ENCODE results near the gene NR6A1.

DNA sequence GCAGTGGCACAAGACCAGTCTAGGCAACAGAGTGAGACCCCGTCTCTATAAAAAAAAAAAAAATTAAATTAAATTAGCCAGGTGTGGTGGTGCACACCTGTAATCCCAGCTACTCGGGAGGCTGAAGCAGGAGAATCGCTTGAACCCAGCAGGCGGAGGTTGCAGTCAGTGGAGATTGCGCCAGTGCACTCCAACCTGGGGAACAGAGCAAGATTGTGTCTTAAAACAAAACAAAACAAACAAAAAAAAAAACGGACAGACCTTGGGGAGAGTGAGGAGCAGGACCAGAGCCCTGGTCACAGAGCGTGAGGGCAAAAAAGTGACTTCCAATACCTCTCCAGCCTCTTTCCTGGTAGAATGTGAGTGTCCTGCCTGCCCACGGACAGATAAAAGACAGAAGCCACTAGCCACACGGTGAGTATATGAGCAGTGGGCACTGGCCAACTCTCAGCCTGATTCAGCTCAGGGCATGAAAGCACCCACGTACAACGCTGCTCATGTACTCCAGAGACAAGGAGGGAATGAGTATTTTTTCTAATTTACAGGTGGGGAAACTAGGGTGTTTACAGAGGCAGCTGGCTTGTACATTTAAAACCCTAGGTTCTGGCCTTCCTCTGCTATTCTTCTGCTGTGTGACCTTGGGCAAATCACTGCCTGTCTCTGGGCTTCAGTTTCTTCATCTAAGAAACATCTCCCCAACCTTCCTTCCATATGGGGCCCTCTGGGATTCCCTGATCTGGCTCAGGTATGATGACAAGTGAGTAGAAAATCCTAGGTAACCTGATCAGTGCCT, 7.7 kb upstream of the NR6A1 start:
- TF ChIP-seq, protein P1, sequence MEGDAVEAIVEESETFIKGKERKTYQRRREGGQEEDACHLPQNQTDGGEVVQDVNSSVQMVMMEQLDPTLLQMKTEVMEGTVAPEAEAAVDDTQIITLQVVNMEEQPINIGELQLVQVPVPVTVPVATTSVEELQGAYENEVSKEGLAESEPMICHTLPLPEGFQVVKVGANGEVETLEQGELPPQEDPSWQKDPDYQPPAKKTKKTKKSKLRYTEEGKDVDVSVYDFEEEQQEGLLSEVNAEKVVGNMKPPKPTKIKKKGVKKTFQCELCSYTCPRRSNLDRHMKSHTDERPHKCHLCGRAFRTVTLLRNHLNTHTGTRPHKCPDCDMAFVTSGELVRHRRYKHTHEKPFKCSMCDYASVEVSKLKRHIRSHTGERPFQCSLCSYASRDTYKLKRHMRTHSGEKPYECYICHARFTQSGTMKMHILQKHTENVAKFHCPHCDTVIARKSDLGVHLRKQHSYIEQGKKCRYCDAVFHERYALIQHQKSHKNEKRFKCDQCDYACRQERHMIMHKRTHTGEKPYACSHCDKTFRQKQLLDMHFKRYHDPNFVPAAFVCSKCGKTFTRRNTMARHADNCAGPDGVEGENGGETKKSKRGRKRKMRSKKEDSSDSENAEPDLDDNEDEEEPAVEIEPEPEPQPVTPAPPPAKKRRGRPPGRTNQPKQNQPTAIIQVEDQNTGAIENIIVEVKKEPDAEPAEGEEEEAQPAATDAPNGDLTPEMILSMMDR (IDR thresholded peaks at IDR 0.05): no peak
- no peak for TF ChIP-seq POLR2AphosphoS5 (IDR thresholded peaks at IDR 0.05; ENCODE audit: insufficient read depth in 1 of 2, low read depth in 1 of 2)
